Psoas muscle (tissue), 8 donors: ENCODE results near the gene INPP5K. TPM values are rescaled to one million over a fixed set of nuclear protein-coding genes. Genes with fewer than 3 reads are reported as not detected.
A peak's percentile ranks its signal among the peaks of the same experiment; 100 is the strongest.

Source experiments
- ATAC-seq, 4 donors: fragments of 200-7000 bp; cut with Tn5 transposase; one replicate each; pipeline ENCODE4 v1.9.1; 2020; ENCODE audit warnings: moderate library complexity in 3 of 4, mild to moderate bottlenecking in 2 of 4
- DNase-seq, 2 donors: peaks; one replicate each; pipeline ENCODE4 v3.0.0-alpha.2; 2020
- H3K27ac ChIP-seq: fragments of 200-600 bp; one replicate; pipeline ENCODE4 v1.8.0; 2022
- H3K27me3 ChIP-seq, 3 donors: fragments of 200-600 bp in 1 of 3; one replicate each; pipeline versions ENCODE4 v1.6.1 to v1.8.0; 2013 to 2022; ENCODE audit warnings: low read length in 2 of 3, mild to moderate bottlenecking in 2 of 3, moderate library complexity in 1 of 3; ENCODE audit not compliant: insufficient read depth in 3 of 3
- H3K36me3 ChIP-seq, 2 donors: fragments of 200-600 bp in 1 of 2; one replicate each; pipeline versions ENCODE4 v1.6.1 to v1.8.0; 2013 to 2022; ENCODE audit warnings: low read depth in 1 of 2, mild to moderate bottlenecking in 1 of 2, moderate library complexity in 1 of 2; ENCODE audit not compliant: insufficient read depth in 1 of 2
- H3K4me1 ChIP-seq: fragments of 200-600 bp; one replicate; pipeline ENCODE4 v1.8.0; 2022
- H3K4me3 ChIP-seq: fragments of 200-600 bp; one replicate; pipeline ENCODE4 v1.8.0; 2022; ENCODE audit warnings: mild to moderate bottlenecking
- H3K9me3 ChIP-seq: fragments of 200-600 bp; one replicate; pipeline ENCODE4 v1.8.0; 2022
- CTCF ChIP-seq: fragments of 200-600 bp; IDR thresholded peaks from one replicate; pipeline ENCODE4 v1.8.0; 2022; ENCODE audit warnings: antibody characterized with exemption
- WGBS, 3 donors: extraction: QIAGEN DNeasy Blood & Tissue Kit; methylation state at CpG; one replicate each; pipeline versions ENCODE4 v1.1.6 to v1.1.7; 2013; 5-methylcytosine and 5-hydroxymethylcytosine counted together
- intact Hi-C, 2 donors: fragments of 100-400 bp; cut with DNase I; formaldehyde crosslinking; loops; one replicate each; pipeline versions ENCODE4 v1.11.0 to v1.14.2; 2022
- polyA plus RNA-seq, 3 donors: library from polyadenylated mRNA; stranded (reverse); fragments of 200-250 nt; gene quantifications; one replicate each; pipeline ENCODE4 v1.2.3, GENCODE V29; 2013
- total RNA-seq, 4 donors: library from RNA; stranded (reverse); fragmentation: NEBNext Ultra II Directional in 2 of 4; extraction: Animal tissue kit (Norgen Biotek cat#: 25700) in 2 of 4; gene quantifications; one replicate each; pipeline versions ENCODE4 v1.2.1 to v1.2.4, GENCODE V29; 2021 to 2023
- donor health status: healthy with polysubstance abuse.
- donor health status: DM: no; HTN: no; CAD: no; lungs with moderate emphysema.
- donor health status: Bipolar disorder and iron deficiency.
- donor health status: healthy.
- donor health status: DM: yes; HTN: yes; CAD: no.
- donor health status: DM: no; HTN: no; CAD: no.
- donor health status: DM: no; HTN: no; CAD: no.
- donor health status: DM: yes; HTN: yes; CAD: no.

INPP5K gene
- total and polyA plus RNA-seq, 7 donors = 25.6 to 45.4 (median 38.9) TPM

GRCh38 chr17:1485423-1486376 lies 30.7 kb downstream of the INPP5K start:
- ATAC-seq = peak; percentile 34 to 50 (median 38)

GRCh38 chr17:1484676-1485422 lies 31.6 kb downstream of the INPP5K start:
- TF ChIP-seq CTCF = no peak
- peak; percentile 7 to 31 (median 18) for ATAC-seq
- Histone ChIP-seq H3K36me3 (peaks cover 0 to 29% of the 10 kb centered on the region in 2 donors), H3K27ac (peak overlapping the region; percentile 91), H3K4me1 (peaks cover 34% of the 10 kb centered on the region), H3K4me3 (peak overlapping the region; percentile 84), H3K9me3 (no peaks in the 10 kb centered on the region), H3K27me3 (no peaks in the 10 kb centered on the region)
- WGBS, 3 donors = 9 to 16% (median 10%) methylated on average over 13 to 19 of the region's 19 CpGs
- intact Hi-C loops = no loop called here
- DNase-seq = peak in 1 of 2 donors; percentile 70

More at GRCh38 chr17:1485423-1486376, 30.7 kb downstream of the INPP5K start:
- DNase-seq = peak; percentile 77 to 83
- no peaks in the 10 kb centered on the region for H3K9me3 ChIP-seq
- intact Hi-C loops = no loop called here
- H3K4me3 ChIP-seq = peak overlapping the region; percentile 84
- peak overlapping the region; percentile 91 for H3K27ac ChIP-seq
- no peak for TF ChIP-seq CTCF
- peaks cover 0 to 21% of the 10 kb centered on the region in 2 donors for H3K36me3 ChIP-seq
- peaks cover 41% of the 10 kb centered on the region for H3K4me1 ChIP-seq
- WGBS, 3 donors = 2 to 3% (median 3%) methylated on average over 57 to 127 of the region's 127 CpGs
- H3K27me3 ChIP-seq = no peaks in the 10 kb centered on the region

DNA sequence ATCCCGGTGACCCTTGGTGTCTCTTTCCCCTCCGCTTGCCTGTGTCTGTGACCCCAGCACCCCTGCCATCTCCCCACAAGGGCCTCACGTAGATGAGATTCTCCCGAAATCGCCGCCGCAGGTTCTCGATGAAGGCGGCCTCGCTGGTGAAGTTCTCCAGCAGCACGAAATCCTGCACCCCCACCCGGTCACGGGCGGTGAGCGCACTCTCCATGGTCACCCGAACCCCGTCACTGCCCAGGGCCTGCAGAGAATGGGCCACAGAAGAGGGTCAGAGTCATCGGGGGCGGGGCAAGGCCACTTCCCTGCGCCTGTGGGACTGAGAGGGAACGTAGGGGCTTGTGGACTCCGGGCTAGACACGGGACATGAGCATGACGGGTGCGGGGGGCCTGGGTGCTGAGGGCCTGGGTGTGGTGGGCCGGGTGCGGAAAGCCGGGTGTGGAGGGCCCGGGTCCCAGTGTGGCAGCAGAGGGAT lies 32.3 kb downstream of the INPP5K start:
- TF ChIP-seq CTCF = no peak
- H3K4me3 ChIP-seq = no peak overlapping the region
- peak overlapping the region; percentile 91 for H3K27ac ChIP-seq
- no peak for DNase-seq
- H3K36me3 ChIP-seq = peaks cover 0 to 37% of the 10 kb centered on the region in 2 donors
- no peak for ATAC-seq
- intact Hi-C loops = no loop called here
- H3K9me3 ChIP-seq = no peaks in the 10 kb centered on the region
- peaks cover 33% of the 10 kb centered on the region for H3K4me1 ChIP-seq
- no peaks in the 10 kb centered on the region for H3K27me3 ChIP-seq
- WGBS, 3 donors = 93 to 94% (median 93%) methylated on average over 29 of the region's 29 CpGs

- 68 to 80% (median 75%) methylated on average over 18 to 20 of the region's 20 CpGs for WGBS, 3 donors
- no peaks in the 10 kb centered on the region for H3K9me3 ChIP-seq
- H3K4me3 ChIP-seq = no peak overlapping the region
- H3K27me3 ChIP-seq = no peaks in the 10 kb centered on the region
- peaks cover 0 to 51% of the 10 kb centered on the region in 2 donors for H3K36me3 ChIP-seq
- peak in 2 of 4 donors; percentile 56 to 62 for ATAC-seq
- TF ChIP-seq CTCF = no peak
- H3K4me1 ChIP-seq = peaks cover 22% of the 10 kb centered on the region
- H3K27ac ChIP-seq = no peak overlapping the region
- DNase-seq = peak in 1 of 2 donors; percentile 76
- intact Hi-C loops = no loop called here
Observed at GRCh38 chr17:1482680-1483079, 33.7 kb downstream of the INPP5K start.
